PC-3 (cell line): ENCODE measurements around the gene COX10. TPM values are rescaled to one million over a fixed set of nuclear protein-coding genes. Genes with fewer than 3 reads are reported as not detected.
"Not testable (repeated sequence)": the region's sequence is repeated elsewhere in the genome, so short reads cannot be mapped to it uniquely, and the experiment has no call there.

ENCODE experiments used
- ATAC-seq: fragments of 200-7000 bp; cut with Tn5 transposase; 2 replicates; pipeline ENCODE4 v1.9.1; 2020; ENCODE audit warnings: mild to moderate bottlenecking, moderate library complexity
- BruUV-seq: library from RNA; stranded (reverse); fragments of 400-500 nt; replicated peaks from 2 replicates; lab custom pipeline; 2021; lab: Mats Ljungman, UMichigan
- CTCF ChIA-PET: fragments of 300-600 bp; sonication (Branson Sonifier 250); formaldehyde crosslinking; loops from one replicate; lab custom pipeline; 2022; ENCODE audit warnings: antibody characterized with exemption; lab: Charles Lee
- POLR2A ChIA-PET: fragments of 300-600 bp; sonication (Branson Sonifier 250); formaldehyde crosslinking; loops from one replicate; lab custom pipeline; 2022; ENCODE audit warnings: antibody characterized with exemption; ENCODE audit not compliant: unreplicated experiment; lab: Charles Lee
- DNase-seq: peaks from one replicate; pipeline ENCODE4 v3.0.0-alpha.2; 2015
- H2AFZ ChIP-seq: fragments of 300-600 bp; sonication (generic); 2 replicates; pipeline ENCODE4 v1.6.0; 2016; ENCODE audit warnings: antibody characterized with exemption, low read length
- H3F3A ChIP-seq: fragments of 300-600 bp; sonication (generic); one replicate; pipeline ENCODE4 v1.6.0; 2017; ENCODE audit warnings: antibody characterized with exemption, low read length, control low read depth, mild to moderate bottlenecking; ENCODE audit not compliant: unreplicated experiment
- H3K27ac ChIP-seq: fragments of 300-600 bp; sonication (generic); 2 replicates; pipeline ENCODE4 v1.5.1; 2016; ENCODE audit warnings: mild to moderate bottlenecking, low read length
- H3K27me3 ChIP-seq: fragments of 300-600 bp; sonication (generic); 2 replicates; pipeline ENCODE4 v1.6.1; 2016; ENCODE audit warnings: low read length, mixed read lengths
- H3K36me3 ChIP-seq: fragments of 300-600 bp; sonication (generic); 2 replicates; pipeline ENCODE4 v1.6.1; 2016; ENCODE audit warnings: low read depth, mixed run types, low read length, mixed read lengths
- H3K4me1 ChIP-seq: fragments of 300-600 bp; sonication (generic); 2 replicates; pipeline ENCODE4 v1.5.1; 2016; ENCODE audit warnings: low read length; ENCODE audit not compliant: insufficient read depth
- H3K4me2 ChIP-seq: fragments of 300-600 bp; sonication (generic); 2 replicates; pipeline ENCODE4 v1.6.0; 2016; ENCODE audit warnings: low read length
- H3K4me3 ChIP-seq: fragments of 300-600 bp; sonication (generic); 2 replicates; pipeline ENCODE4 v1.5.1; 2016; ENCODE audit warnings: mild to moderate bottlenecking, low read length, mixed read lengths
- H3K79me2 ChIP-seq: fragments of 300-600 bp; sonication (generic); 2 replicates; pipeline ENCODE4 v1.6.1; 2017; ENCODE audit warnings: low read length, mixed read lengths
- H3K9ac ChIP-seq: fragments of 300-600 bp; sonication (generic); 2 replicates; pipeline ENCODE4 v1.6.0; 2016; ENCODE audit warnings: mild to moderate bottlenecking, low read length
- H3K9me2 ChIP-seq: fragments of 300-600 bp; sonication (generic); replicated peaks from 2 replicates; pipeline ENCODE4 v1.6.1; 2016; ENCODE audit warnings: mixed run types, low read length, mixed read lengths
- H3K9me3 ChIP-seq: fragments of 300-600 bp; sonication (generic); 2 replicates; pipeline ENCODE4 v1.6.1; 2016; ENCODE audit warnings: low read length, mixed read lengths
- H4K20me1 ChIP-seq: fragments of 300-600 bp; sonication (generic); 2 replicates; pipeline ENCODE4 v1.6.1; 2016; ENCODE audit warnings: low read length, mixed read lengths
- intact Hi-C: fragments of 100-400 bp; cut with micrococcal nuclease; formaldehyde crosslinking; loops from 2 replicates; pipeline ENCODE4 v1.9.0; 2023
- total RNA-seq: library from RNA; depleted of rRNA; stranded (reverse); fragments of >200 nt; gene quantifications from 2 replicates; pipeline ENCODE4 v1.2.3, GENCODE V29; 2014

COX10 gene
- total RNA-seq, 1 experiment from 2014 or later, result 34.7 TPM

DNA sequence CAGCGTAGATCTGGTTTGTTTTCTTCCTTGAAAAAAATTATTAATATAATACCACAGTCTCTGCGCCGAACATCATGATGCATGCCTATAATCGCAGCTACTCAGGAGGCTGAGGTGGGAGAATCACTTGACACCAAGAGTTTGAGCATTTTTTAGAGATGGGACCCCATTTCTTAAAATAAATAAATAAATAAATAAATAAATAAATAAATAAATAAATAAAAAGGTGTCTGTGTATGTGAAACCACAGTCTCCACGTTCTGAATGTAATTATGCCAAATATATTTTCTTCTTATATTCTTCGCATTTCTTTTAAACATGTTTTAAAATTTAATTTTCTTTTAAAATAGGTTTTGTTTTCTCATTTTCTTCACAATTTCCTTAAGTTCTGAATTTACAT, 112.8 kb downstream of the COX10 start:
- H3K9ac ChIP-seq, H3K4me1 ChIP-seq, intact Hi-C loops, H3F3A ChIP-seq, ATAC-seq, DNase-seq, H3K27ac ChIP-seq, BruUV-seq, H3K4me3 ChIP-seq, CTCF ChIA-PET, H3K9me3 ChIP-seq, POLR2A ChIA-PET, H3K4me2 ChIP-seq, H2AFZ ChIP-seq, H4K20me1 ChIP-seq, H3K27me3 ChIP-seq, H3K79me2 ChIP-seq, H3K36me3 ChIP-seq, H3K9me2 ChIP-seq: not testable (repeated sequence)

DNA sequence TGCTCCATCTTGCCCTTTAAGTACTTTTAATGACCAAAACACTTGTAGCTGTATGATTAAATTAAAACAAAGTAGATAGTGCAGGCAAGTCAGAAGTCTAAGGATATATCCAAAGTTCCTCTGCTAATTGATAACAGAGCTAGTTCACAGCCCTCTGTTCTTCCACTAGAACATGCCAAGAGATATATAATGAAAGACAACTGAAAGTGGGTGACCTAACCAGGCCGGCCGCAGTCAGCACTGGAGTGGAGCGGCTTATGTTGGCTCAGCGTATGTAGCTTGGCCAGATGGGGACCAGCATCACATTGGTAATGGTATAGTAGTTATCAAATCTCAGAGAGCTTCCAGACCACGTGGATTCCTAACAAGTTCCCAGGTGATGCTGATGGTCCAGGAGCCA, 115.2 kb downstream of the COX10 start:
- H3K9me3 ChIP-seq, H3K9ac ChIP-seq, H4K20me1 ChIP-seq, CTCF ChIA-PET, DNase-seq, H2AFZ ChIP-seq, H3F3A ChIP-seq, intact Hi-C loops, H3K36me3 ChIP-seq, H3K4me3 ChIP-seq, H3K4me1 ChIP-seq, H3K4me2 ChIP-seq, H3K9me2 ChIP-seq, ATAC-seq, POLR2A ChIA-PET, H3K79me2 ChIP-seq, H3K27ac ChIP-seq, BruUV-seq, H3K27me3 ChIP-seq: not testable (repeated sequence)

DNA sequence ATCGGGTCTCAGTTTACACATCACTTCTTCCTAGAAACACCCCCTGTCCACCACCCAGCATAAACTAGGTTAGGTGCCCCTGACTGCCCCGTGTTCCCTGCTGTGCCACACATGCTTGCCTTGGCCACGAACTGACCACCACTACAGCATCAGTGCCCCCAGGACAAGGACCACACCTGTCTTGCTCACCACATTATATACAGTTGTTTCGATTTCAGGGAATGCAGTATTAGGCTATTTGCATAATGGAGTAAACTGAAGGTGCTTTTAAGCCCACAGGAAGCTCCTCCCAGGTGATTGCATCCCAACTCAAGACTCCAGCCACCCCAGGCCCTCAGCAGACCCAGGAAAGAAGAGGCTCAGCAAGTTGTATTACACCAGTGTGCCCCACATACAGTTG, 117.1 kb downstream of the COX10 start:
- H3K9me2 ChIP-seq, H3K27me3 ChIP-seq, POLR2A ChIA-PET, BruUV-seq, DNase-seq, H3K36me3 ChIP-seq, H3K27ac ChIP-seq, H2AFZ ChIP-seq, H4K20me1 ChIP-seq, H3K9ac ChIP-seq, H3K4me1 ChIP-seq, CTCF ChIA-PET, H3K4me2 ChIP-seq, intact Hi-C loops, H3K9me3 ChIP-seq, H3F3A ChIP-seq, H3K79me2 ChIP-seq, H3K4me3 ChIP-seq, ATAC-seq: not testable (repeated sequence)

DNA sequence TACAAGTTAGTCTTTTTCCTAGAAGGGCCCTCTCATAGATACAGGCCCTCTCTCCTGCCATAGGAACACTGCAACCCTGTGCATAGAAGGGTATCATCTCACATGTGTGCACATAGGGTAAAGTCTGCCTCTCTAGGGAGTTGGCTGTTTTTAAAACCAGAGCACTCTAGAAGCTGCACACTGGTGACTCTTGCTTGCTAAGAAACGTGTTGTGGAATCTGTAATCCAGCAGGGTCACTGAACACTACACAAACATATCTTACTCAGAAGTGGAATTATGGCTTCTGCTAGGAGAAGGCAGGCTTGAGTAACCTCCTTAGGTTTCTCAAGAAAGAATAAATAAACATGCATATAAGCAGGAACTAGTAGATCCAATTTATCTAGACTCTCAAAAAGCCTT, 121.5 kb downstream of the COX10 start:
- H4K20me1 ChIP-seq, H3K79me2 ChIP-seq, POLR2A ChIA-PET, H3K36me3 ChIP-seq, H3K27me3 ChIP-seq, H3K4me1 ChIP-seq, BruUV-seq, H3K4me3 ChIP-seq, H3F3A ChIP-seq, H3K9me2 ChIP-seq, intact Hi-C loops, H2AFZ ChIP-seq, H3K9ac ChIP-seq, CTCF ChIA-PET, H3K9me3 ChIP-seq, H3K4me2 ChIP-seq, ATAC-seq, DNase-seq, H3K27ac ChIP-seq: not testable (repeated sequence)

DNA sequence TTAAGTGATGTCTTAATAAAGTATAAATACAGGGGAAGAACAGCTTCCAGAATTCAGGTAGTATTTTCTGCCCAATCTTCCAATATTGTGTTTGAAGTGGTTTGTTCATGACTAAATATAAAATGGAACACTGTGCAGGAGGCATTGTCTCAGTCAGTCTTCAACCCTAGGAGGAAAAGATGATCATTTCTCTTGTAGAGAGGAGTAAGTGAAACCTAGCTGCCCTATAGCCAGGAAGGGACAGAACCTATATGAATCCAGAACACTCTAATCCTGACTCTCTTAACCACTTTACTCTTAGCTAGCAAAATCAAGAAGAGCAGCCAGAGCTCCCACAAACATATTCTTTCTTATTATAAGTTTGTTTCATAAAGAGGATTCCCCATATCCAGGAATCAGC, 122.2 kb downstream of the COX10 start:
- H3F3A ChIP-seq, H3K27me3 ChIP-seq, ATAC-seq, H3K9me3 ChIP-seq, CTCF ChIA-PET, H3K27ac ChIP-seq, DNase-seq, H3K4me3 ChIP-seq, H2AFZ ChIP-seq, H3K4me2 ChIP-seq, intact Hi-C loops, POLR2A ChIA-PET, H3K79me2 ChIP-seq, H3K9me2 ChIP-seq, H3K9ac ChIP-seq, H3K4me1 ChIP-seq, H4K20me1 ChIP-seq, BruUV-seq, H3K36me3 ChIP-seq: not testable (repeated sequence)

DNA sequence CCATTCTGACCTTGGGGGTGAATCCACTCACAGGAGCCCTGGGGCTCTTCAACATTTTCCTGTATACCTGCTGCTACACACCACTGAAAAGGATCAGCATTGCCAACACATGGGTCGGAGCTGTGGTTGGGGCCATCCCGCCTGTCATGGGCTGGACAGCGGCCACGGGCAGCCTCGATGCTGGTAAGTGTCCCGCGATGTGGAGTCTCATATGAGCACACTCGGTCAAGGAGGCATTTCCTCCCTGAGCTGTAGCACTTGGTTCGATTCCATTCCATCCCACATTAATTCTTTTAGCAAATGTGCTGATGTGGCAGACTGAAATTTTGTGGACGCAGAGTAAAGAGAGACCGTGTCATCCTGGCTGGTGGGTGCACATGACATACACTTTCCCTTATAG, 122.7 kb downstream of the COX10 start:
- H2AFZ ChIP-seq, H3K36me3 ChIP-seq, H3K4me2 ChIP-seq, H3K4me3 ChIP-seq, H3K27ac ChIP-seq, H3F3A ChIP-seq, H3K9me3 ChIP-seq, H3K27me3 ChIP-seq, ATAC-seq, intact Hi-C loops, BruUV-seq, DNase-seq, H3K4me1 ChIP-seq, H3K79me2 ChIP-seq, CTCF ChIA-PET, H3K9ac ChIP-seq, H3K9me2 ChIP-seq, POLR2A ChIA-PET, H4K20me1 ChIP-seq: not testable (repeated sequence)

DNA sequence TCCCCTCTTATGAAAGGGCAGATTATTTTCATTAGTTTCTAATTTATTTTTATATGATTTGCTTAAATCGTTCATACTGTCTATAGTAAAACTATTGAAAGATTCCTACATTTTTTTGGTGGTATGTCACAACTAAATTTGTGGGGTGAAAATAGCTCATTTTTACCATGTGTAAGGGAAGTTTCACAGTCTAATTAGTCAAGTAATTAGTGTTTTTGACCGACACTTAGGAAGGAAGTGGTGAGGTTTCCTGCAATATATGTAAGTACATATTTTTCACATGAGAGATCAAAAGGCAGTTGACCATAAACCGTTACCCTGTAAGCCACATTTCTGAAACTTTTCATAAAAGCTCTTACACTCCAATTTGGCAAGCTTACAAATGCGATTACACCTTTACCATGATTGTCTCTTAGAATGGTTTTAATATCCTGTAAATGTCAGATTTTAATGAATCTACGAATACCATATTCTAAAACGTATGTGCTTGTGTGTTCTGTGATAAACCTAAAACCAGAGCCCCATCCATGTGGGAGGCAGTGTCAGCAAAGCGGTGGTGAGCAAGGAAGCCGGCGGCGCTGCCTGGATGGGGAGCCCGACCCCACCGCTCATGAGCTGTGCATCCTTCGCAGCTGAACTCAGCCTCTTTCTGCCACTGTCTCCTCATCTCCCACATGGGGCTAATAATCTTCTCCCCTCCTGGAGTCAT, 123.5 kb downstream of the COX10 start:
- H3K9me3 ChIP-seq, CTCF ChIA-PET, H3K4me1 ChIP-seq, H3F3A ChIP-seq, H3K79me2 ChIP-seq, H3K4me2 ChIP-seq, H3K9ac ChIP-seq, ATAC-seq, H3K4me3 ChIP-seq, H4K20me1 ChIP-seq, H2AFZ ChIP-seq, H3K27ac ChIP-seq, H3K9me2 ChIP-seq, intact Hi-C loops, BruUV-seq, DNase-seq, POLR2A ChIA-PET, H3K36me3 ChIP-seq, H3K27me3 ChIP-seq: not testable (repeated sequence)
